ENCODE measurements around the gene DPM3. TPM values are rescaled to one million over a fixed set of nuclear protein-coding genes. Genes with fewer than 3 reads are reported as not detected.

Gene DPM3
- total and polyA plus RNA-seq, 2 of the 13 experiments (the other 11 are each of a cell fraction or from before 2014, with no cell fraction given): 23.2 to 53.4 TPM

- TF ChIP-seq NR2F1 (CRISPR knock-in tag; IDR thresholded peaks at IDR 0.05) (no peak), HNRNPH1 (optimal IDR thresholded peaks at IDR 0.05; ENCODE audit: low read depth, low read length) (peak; percentile 72), NR3C1 (CRISPR knock-in tag; IDR thresholded peaks at IDR 0.05) (no peak), GPN1 (CRISPR knock-in tag; IDR thresholded peaks at IDR 0.05; ENCODE audit: borderline replicate concordance) (no peak; the same call in 1 of the 2 replicates), REST (IDR thresholded peaks at IDR 0.05; ENCODE audit: borderline replicate concordance in 1 of 2, low read depth in 1 of 2, low read length in 2 of 2) (peak in 1 of 2 experiments; percentile 23; a peak in 1 of 4 replicates), ZFP91 (CRISPR knock-in tag; IDR thresholded peaks at IDR 0.05; ENCODE audit: borderline replicate concordance) (no peak), LBX2 (CRISPR knock-in tag; IDR thresholded peaks at IDR 0.05; ENCODE audit: borderline replicate concordance) (no peak), ZNF878 (CRISPR knock-in tag; IDR thresholded peaks at IDR 0.05) (no peak), SP140L (CRISPR knock-in tag; IDR thresholded peaks at IDR 0.05; ENCODE audit: borderline replicate concordance) (no peak), ZBTB8A (CRISPR knock-in tag; IDR thresholded peaks at IDR 0.05; ENCODE audit: borderline replicate concordance, low read depth) (0 out of 2 replicates have a peak, but pooled peaks have one; percentile 80), ZNF460 (CRISPR knock-in tag; IDR thresholded peaks at IDR 0.05; ENCODE audit: borderline replicate concordance) (no peak), TFDP1 (CRISPR knock-in tag; IDR thresholded peaks at IDR 0.05; ENCODE audit: borderline replicate concordance) (no peak), KLF16 (CRISPR knock-in tag; IDR thresholded peaks at IDR 0.05) (no peak), AKNA (CRISPR knock-in tag; IDR thresholded peaks at IDR 0.05; ENCODE audit: borderline replicate concordance) (no peak), TSC22D2 (CRISPR knock-in tag; IDR thresholded peaks at IDR 0.05; ENCODE audit: borderline replicate concordance) (no peak), ZNF329 (CRISPR knock-in tag; IDR thresholded peaks at IDR 0.05; ENCODE audit: low read depth) (no peak)
These were observed 13.7 kb downstream of the DPM3 start (continued) for GRCh38 chr1:155126556-155127104.
